WERI-Rb-1 (cell line): Measurements from ENCODE around the gene VPS4A.

Source experiments
- DNase-seq: peaks from one replicate; pipeline ENCODE4 v3.0.0-alpha.2; 2020
- H3K27ac ChIP-seq: fragments of 250-450 bp; sonication (Bioruptor Pico); 2 replicates; pipeline ENCODE4 v1.5.1; 2020; ENCODE audit warnings: mild to moderate bottlenecking, moderate library complexity
- H3K27me3 ChIP-seq: fragments of 250-450 bp; sonication (Bioruptor Pico); 2 replicates; pipeline ENCODE4 v1.5.1; 2021; ENCODE audit warnings: mild to moderate bottlenecking, low read depth, moderate library complexity; ENCODE audit not compliant: insufficient read depth, severe bottlenecking
- H3K36me3 ChIP-seq: fragments of 250-450 bp; sonication (Bioruptor Pico); 2 replicates; pipeline ENCODE4 v1.5.1; 2020; ENCODE audit warnings: mild to moderate bottlenecking, moderate library complexity
- H3K4me3 ChIP-seq: 2 replicates; pipeline ENCODE4 v1.5.1; 2011; ENCODE audit warnings: low read depth, mild to moderate bottlenecking, control low read depth, low read length
- H3K9me3 ChIP-seq: fragments of 250-450 bp; sonication (Bioruptor Pico); 2 replicates; pipeline ENCODE4 v1.5.1; 2021; ENCODE audit warnings: mild to moderate bottlenecking, moderate library complexity; ENCODE audit not compliant: severe bottlenecking
- CTCF ChIP-seq: IDR thresholded peaks from 2 replicates; pipeline ENCODE4 v1.5.1; 2011; ENCODE audit warnings: low read depth, mild to moderate bottlenecking, control low read depth, inconsistent platforms, low read length

Gene VPS4A

GRCh38 chr16:69316595-69317034, 5.5 kb downstream of the VPS4A start:
- Histone ChIP-seq H3K27me3 (no peaks in the 10 kb centered on the region), H3K36me3 (peaks cover 80% of the 10 kb centered on the region), H3K9me3 (no peaks in the 10 kb centered on the region), H3K27ac (no peak overlapping the region), H3K4me3 (no peak overlapping the region)
- TF ChIP-seq CTCF = no peak
- no peak for DNase-seq

GRCh38 chr16:69318177-69318910, 7.2 kb downstream of the VPS4A start:
- Histone ChIP-seq H3K27me3 (no peaks in the 10 kb centered on the region), H3K4me3 (no peak overlapping the region), H3K36me3 (peaks cover 89% of the 10 kb centered on the region), H3K9me3 (no peaks in the 10 kb centered on the region), H3K27ac (no peak overlapping the region)
- DNase-seq = no peak
- TF ChIP-seq CTCF = no peak

GRCh38 chr16:69318911-69319289, 7.8 kb downstream of the VPS4A start:
- H3K36me3 ChIP-seq = peaks cover 91% of the 10 kb centered on the region
- H3K27ac ChIP-seq = no peak overlapping the region
- TF ChIP-seq CTCF = no peak
- H3K4me3 ChIP-seq = no peak overlapping the region
- H3K9me3 ChIP-seq = no peaks in the 10 kb centered on the region
- no peak for DNase-seq
- H3K27me3 ChIP-seq = no peaks in the 10 kb centered on the region

- no peaks in the 10 kb centered on the region for H3K9me3 ChIP-seq
- no peak for DNase-seq
- no peak for TF ChIP-seq CTCF
- H3K27ac ChIP-seq = no peak overlapping the region
- H3K4me3 ChIP-seq = no peak overlapping the region
- H3K27me3 ChIP-seq = no peaks in the 10 kb centered on the region
- peaks cover 91% of the 10 kb centered on the region for H3K36me3 ChIP-seq
These were observed 8.2 kb downstream of the VPS4A start for GRCh38 chr16:69319381-69319780.

GRCh38 chr16:69319826-69320739, 8.9 kb downstream of the VPS4A start:
- Histone ChIP-seq H3K4me3 (no peak overlapping the region), H3K27ac (no peak overlapping the region), H3K9me3 (no peaks in the 10 kb centered on the region), H3K27me3 (no peaks in the 10 kb centered on the region), H3K36me3 (peaks cover 91% of the 10 kb centered on the region)
- no peak for TF ChIP-seq CTCF
- DNase-seq = no peak
